Esophagus mucosa (tissue), 1 donor: ENCODE results near the gene MED22. TPM values are rescaled to one million over a fixed set of nuclear protein-coding genes. Genes with fewer than 3 reads are reported as not detected.
"Not testable (repeated sequence)": the region's sequence is repeated elsewhere in the genome, so short reads cannot be mapped to it uniquely, and the experiment has no call there.

Source experiments
- ATAC-seq: fragments of 200-7000 bp; cut with Tn5 transposase; one replicate; pipeline ENCODE4 v1.9.1; 2020
- total RNA-seq: library from RNA; stranded (reverse); gene quantifications from one replicate; pipeline ENCODE4 v1.2.4, GENCODE V29; 2023
- donor health status: DM: yes; HTN: yes; CAD: no.

The MED22 gene
- total RNA-seq, 1 donor from 2014 or later: 10.8 TPM

DNA sequence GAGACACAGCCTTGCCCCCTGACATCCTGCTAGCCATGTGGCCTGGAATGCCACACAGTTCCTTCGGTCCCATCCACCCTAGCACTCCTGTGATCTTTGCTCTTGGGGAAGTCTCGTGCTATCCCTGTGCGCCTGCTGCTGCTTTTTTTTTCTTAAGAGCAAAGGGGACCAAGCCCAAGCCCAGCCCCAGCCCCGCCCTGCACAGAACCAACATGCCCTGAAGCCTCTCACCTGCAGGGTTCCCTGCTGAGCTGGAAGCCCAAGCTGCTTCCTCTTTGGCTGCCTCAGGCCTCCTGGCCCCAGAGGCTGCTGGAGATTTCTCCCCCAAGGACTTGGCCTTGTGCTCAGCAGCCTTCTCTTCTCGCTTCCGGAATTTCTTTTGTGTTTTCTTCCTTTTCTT is 13.8 kb downstream of the MED22 start:
- ATAC-seq: peak; percentile 23

DNA sequence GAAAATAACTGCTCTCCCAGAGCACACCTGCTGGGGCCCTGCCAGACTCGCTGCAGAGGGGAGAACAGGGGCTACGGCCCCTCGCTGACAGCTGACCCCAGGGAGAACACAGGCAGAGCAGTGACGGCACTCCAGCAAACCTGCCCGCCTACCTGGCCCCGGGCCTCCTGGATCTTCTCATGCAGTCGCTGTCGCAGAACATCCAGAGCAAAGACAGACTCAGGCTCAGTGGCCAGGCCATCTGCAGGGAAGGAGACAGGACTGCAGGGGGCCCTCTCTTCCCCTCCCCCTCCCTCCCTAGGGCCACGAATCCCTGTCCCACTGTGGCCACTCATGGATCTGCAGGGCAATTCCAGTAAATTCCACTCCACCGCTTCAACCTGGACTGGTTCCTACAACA is 14.4 kb downstream of the MED22 start:
- no peak for ATAC-seq

DNA sequence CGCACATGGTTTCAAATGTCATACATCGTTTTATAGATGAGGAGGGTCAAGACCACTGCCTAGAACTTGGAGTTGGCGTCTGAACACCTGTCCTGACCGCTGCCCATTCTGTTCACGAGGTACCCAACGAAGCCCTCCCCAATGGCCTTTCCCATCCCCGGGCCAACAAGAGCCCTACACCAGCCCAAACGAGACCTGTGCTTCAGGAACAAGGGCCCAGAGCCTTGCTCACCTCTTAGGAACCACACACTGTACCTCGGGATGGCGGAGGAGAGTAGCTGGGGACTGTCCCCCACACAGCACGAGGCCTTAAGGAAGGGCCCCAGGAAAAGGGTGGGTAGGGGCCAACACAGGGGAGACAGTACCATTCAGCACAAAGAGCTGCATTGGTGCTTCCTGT is 14.9 kb downstream of the MED22 start:
- no peak for ATAC-seq

DNA sequence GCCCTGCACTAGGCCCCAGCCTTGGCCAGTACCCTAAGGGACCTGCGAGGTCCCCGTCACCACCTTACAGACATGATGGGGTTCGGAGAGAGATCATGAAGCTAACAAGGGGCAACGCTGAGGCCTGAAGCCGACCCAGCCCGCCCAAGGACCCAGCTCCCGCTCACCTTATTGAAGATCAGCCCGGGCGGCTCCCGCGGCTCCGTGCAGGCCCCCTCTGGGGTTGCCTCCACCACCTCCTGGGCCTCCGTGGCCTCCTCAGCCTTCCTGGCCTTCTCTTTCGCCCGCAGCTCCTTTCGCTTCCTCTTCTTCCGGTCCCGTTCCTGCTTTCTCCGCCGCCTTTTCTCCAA is 15.6 kb downstream of the MED22 start:
- ATAC-seq: no peak

DNA sequence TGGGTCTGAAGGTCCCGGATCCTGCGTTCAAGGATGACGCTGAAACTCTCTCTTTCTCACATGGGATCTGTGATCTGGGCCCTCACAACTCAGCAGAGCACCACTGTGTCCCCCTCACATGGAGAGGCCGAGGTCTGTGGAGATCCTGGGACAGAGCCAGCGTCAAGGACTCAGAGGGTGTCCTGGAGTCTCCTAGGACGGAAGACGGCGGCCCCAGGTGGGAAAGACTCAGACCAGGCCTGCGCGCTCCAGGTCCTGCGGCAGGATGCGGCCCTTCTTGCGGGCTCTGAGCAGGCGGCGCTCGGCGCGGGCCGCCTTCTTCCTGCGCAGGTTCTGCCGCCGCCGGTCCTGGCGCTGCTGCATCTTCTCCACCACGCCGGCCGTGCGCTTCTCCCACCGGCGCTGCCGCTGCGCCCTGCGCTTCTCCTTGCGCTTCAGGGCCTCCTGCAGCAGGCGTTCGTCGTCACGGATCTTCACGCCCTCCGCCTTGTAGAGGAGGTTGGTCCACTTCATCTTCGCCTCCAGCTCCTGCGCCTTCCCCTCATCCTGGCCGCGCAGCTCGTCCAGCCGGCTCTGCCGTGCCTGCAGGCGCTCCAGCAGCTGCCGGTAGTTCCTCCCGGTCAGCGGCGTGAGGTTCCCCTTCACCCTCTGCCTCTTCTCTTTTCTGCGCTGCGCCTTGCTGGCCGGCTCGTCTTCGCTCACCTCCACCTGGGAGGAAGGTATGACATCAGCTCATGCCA is 16.1 kb downstream of the MED22 start:
- ATAC-seq: no peak

DNA sequence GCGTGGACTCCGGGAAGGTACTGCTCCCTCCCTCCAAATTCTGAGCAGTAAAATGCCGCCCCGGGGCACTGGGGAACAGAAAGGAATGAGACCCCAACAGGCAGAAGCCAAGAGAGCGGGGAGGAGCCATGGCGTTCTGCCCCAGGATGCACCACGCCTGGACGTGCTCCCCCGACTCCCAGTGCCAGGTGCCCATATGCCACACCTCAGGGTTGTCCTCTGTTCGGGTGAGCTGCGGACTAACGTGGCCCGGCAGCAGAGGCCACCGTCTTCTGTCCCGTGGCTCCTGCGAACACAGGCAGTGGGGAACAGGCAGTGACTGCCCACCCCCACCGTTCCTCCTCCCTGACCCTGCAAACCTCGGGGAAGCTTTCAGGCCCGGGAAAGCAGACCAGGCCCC is 16.7 kb downstream of the MED22 start:
- ATAC-seq: no peak

DNA sequence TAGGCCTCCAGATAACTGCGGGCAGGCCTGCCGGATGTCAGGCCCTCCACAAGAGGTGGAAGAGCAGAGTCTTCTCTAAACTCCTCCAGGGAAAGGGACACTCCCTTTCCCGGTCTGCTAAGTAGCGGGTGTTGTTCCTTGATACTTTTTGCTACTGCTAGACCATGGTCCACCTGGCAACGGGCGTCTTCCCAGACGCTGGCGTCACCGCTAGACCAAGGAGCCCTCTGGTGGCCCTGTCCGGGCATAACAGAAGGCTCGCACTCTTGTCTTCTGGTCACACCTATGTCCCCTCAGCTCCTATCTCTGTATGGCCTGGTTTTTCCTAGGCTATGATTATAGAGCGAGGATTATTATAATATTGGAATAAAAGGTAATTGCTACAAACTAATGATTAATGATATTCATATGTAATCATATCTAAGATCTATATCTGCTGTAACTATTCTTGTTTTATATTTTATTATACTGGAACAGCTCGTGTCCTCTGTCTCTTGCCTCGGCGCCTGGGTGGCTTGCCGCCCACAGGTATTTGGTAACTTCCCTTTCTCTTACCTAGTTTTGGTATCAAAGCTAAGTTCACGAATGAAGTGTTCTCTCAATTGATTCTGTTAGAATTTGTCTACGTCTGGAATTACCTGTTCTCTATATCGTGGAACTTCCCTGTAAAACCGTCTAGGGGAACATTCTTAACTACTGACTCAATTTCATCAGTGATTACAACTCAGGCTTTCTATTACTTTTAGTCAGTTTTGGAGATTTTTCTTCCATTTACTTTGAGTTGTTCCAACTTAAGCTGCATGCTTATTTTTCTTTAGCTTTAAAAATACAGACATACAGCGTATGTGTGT is 18.4 kb downstream of the MED22 start:
- ATAC-seq: not testable (repeated sequence)

DNA sequence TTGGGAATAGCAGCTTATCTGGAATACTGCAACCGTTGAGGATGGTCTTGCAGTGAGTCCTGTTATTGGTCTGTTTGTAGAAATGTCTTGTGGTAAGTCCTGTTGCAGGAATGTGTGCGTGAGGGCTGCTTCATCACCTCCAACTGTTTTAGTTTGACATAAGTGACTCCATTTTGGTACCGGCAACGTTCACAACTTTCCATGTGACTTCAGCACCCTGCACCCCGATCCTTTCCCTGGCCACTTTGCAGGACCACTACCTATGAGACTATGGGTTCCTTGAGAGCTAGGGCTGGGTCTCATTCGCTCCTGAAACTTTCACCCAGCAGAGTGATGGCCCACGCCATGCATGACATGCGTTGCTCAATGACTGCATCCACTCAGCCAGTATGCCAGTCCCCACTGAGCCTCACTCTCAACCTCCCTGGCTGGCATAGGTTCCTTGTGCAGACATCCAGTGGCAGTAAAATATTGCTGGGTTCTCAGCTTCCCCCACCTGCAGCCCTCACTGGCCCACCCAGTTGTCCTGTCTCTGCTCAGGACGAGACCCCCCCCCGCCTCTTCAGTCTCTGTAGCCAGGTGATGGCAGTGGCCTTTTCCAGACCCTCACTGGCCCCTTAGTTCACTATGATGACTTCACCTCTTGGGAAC is 20.0 kb downstream of the MED22 start:
- ATAC-seq: peak; percentile 11

DNA sequence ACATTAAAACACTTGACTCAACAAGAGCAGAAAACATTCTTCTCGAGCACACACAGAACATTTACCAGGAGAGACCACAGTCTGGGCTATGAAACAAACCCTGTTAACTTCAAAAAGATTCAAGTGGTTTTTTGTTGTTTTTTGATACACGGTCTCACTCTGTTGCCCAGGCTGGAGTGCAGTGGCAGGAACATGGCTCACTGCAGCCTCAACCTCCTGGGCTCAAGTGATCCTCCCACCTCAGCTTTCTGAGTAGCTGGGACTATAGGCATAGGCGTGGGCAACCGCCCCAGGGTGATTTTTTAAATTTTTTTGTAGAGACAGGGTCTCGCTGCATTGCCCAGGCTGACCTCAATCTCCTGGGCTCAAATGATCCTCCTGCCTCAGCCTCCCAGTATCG is 20.9 kb downstream of the MED22 start:
- not testable (repeated sequence) for ATAC-seq

DNA sequence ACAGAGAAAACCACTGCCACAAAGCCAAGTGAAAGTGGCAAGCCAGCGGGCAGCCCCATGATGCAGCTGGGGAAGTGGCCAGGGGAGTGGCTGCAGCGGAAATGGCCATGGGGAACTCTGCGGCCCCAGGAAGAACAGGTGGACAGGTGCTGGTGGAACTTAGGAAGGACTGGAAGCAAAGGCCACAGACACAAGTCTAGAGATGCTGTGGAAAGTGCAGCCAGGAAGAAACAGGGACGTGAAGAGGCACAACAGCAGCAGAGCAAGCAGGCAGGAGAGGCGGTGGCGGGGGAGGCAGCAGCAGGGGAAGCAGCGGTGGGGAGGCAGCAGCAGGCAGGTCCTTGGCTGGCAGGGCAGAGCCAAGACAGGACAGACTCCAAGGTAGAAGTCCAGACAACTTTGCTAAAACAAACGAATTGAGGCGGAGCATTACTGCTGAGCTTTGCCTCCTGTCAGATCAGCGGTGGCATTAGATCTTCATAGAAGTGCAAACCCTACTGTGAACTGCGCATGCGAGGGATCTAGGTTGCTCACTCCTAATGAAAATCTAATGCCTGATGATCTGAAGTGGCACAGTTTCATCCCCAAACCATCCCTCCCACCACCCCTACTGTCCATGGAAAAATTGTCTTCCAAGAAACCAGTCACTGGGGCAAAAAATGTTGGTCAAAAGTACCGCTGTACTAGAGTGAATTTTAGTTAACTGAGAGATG is 23.8 kb downstream of the MED22 start:
- ATAC-seq: no peak

DNA sequence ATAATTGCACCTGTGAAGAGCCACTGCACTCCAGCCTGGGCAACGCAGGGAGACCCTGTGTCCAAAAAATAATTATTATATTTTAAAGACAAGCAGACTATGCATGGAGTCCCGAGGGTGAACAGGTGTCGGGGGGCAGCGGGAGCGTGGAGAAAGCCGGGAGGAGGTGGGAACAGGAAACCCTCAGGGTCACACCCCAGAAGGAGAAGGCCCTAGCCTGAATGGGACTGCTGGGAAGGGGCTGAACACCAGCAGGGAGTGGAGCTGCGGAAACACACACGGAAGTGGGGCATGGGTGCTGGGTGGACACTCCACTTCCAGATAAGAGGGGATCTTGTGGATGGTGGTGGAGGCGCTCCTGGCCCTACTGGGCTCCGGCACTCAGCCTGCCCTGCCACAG is 24.7 kb downstream of the MED22 start:
- no peak for ATAC-seq

DNA sequence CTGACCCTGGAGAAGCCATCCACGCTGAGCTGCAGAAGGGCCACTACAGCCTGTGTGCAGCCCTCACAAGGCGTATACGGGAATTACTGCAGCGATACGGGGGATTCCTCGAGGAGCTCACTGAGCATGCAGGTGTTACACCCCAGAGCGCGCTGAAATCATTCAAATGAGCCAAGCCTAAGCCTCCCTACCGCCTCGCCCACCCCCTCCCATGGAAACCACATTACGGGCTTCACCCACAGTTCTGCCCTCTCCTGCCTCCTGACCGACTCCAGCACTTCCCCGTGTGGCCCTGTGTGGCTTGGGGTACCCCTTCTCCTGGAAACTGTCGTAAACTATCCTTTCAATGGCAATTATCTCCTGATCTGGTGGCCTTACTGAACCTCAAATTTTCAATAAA is 25.2 kb downstream of the MED22 start:
- no peak for ATAC-seq

DNA sequence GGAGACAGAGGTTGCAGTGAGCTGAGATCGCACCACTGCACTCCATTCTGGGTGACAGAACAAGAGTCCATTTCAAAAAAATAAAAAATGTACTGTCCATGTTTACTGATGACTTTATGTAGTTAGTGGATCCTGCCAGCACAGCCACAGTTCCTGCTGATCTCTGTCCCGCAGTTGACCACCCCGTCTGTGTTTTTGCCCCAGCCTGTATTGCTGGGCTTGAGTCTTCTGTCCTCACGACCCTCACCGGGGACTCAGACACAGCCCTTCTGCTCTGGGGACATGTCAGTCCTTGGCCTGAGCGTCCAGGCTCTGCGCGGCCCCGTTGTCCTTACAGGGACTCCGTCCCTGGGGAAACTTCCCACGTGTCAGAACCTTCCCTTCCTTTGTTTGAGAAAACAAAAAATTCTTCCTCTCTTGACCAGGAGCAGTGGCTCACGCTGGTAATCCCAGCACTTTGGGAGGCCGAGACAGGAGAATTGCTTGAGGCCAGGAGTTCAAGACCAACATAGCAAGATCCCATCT is 26.5 kb downstream of the MED22 start:
- no peak for ATAC-seq

DNA sequence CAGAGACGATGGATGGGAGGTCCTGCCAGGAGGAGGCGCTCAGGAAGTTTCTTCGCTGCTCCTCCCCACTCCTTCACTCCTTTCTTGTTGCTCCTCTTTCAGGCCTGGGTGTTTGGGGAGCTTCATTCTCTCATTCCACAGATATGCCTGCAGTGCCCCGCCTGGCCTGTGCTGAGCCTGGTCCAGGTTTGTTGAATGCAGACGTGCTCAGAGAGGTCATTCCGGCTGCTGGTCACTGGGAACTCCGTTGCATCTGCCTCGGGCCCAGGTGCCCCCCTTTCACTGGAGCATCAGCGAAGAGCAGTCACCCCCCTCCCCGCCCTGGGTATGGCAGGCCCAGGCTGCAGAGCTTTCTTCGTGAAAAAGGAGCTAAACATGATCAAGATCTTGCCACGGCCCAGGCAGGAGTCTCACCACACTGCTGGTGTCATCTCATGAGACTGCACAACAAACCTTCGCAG is 27.5 kb downstream of the MED22 start:
- ATAC-seq: no peak

DNA sequence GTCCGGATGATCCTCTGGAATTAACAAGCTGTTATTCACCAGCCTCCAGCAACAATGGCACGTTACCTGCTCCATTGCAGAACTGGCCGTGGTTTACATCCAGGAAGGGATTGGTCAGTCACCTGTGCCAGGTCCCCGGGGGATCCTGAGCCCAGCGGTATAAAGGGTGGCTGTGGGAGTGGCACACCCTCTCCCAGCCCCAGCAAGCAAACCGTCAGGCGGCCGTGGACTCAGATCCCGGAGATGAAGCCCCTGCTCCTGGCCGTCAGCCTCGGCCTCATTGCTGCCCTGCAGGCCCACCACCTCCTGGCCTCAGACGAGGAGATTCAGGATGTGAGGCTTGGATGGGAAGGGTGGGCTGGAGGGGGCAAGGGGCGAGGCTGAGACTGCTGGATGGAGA is 30.4 kb downstream of the MED22 start:
- not testable (repeated sequence) for ATAC-seq

DNA sequence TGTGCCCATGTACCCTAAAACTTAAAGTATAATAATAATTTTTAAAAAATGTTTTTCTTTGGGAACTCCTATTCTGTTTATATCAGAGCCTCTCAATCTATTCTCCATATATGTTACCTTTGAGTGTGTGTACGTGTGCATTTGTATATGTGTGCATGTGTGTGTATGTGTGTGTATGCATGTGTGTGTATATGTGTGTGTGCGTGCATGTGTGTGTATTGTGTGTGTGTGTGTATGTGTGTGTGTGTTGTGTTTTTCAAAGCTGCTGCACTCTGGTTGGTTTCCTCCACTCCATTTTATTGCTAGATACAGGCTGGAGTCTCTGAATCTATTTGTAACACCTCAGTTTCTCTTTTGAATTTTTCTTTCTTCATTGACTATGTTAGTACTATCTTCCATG is 31.9 kb downstream of the MED22 start:
- no peak for ATAC-seq

DNA sequence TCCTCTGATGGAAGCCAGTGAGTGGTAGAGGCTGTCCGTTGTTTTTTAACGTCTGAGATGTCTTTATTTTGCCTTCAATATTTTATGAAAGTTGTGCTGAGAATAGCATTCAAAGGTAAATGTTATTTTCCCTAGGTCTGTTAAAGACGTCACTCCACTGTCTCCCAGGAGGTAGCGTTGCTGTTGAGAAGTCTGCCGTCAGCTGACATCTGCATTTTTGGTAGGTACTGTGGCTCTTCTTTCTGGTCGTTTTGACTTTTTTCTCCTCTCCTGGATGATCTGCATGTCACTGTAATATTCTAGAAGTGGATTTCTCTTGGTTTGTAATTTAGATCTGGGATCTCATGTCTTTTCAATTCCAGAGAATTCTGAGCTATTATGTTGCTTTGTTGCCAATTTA is 38.3 kb downstream of the MED22 start:
- no peak for ATAC-seq

DNA sequence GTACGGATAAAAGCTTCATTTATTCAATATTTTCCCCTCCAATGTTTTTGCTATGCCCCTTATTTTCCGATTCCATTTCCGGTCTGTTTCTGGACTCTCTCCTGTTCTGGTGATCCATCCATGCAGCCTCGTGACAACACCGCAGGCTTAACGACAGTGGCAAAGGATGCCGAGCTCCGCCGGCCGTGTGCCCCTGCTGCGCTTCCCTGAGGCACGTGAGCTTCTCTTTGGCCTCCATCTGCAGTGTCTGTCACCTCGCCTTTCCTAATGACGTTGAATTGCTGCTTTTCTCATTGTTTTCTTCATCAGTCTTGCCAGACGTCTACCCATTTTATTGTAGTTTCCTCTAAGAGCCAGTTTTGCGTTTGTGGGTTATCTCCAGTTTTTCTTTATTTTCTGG is 40.6 kb downstream of the MED22 start:
- no peak for ATAC-seq

DNA sequence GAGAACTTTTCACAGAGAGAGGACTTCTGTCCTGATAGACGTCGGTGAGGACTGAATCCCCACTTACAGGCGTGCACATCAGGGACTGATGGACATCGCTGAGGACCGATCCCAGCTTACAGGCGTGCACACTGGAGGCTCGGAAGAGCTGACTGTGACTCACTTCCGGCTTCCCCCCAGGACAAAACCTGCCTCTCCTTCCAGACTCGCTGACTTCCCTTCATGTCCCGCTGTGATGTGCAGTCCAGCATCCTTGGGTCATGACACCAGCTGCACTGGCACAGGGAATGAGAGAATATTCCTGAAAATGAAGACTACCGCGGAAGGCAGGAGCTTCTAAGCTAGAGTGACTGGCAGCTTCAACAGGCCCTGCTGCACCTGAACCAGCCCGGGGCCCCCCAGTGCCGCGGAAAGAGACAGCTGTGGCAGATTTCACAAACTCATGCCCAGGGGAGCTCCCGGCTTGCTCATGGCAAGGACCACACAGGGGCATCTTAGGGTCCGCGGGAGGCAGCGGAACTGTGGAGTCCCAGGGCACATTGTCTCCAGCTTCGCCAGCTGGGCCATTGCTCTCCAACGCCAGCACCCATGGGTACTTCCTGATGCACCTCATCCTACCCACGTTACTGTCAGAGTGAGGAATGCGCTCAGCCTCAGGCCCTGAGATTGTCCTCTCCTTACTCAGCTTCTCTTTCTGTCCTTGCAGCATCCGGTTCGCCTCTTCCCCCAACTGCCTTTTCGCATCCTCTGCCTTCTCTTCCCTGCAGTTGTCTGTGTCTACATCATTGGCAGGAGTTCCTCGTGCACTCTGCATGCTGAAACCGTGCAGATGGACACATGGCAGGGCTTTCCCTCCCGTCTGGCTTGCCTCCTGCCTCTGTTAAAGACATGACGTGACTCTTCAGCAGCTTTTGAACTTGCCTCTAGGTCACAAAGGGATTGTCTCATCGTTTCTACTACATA is 41.4 kb downstream of the MED22 start:
- ATAC-seq: no peak

DNA sequence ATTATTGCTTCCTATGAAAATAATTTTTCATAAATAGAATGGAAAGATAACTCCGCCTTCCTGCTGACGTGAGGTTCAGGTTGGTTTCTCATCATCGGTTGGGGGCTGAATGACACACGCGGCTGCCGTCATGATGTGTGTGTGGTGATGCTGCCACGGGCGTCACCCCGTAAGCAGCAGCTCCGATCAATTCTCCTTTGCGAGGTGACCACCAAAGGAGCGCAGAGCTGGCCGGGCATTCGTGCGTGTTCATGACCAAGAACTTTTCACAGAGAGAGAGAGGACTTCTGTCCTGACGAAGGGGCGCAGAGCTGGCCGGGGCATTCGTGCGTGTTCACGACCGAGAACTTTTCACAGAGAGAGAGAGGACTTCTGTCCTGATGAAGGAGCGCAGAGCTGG is 42.2 kb downstream of the MED22 start:
- ATAC-seq: no peak
